GM12892 (cell line): ENCODE results near the gene BHLHE23.

Experiments used
- POLR2A ChIP-seq: IDR thresholded peaks from 2 replicates; pipeline ENCODE4 v1.6.1; 2011; ENCODE audit warnings: low read depth, low read length, control low read depth
- POLR2AphosphoS5 ChIP-seq: IDR thresholded peaks from 2 replicates; pipeline ENCODE4 v1.6.1; 2011; ENCODE audit warnings: low read depth, low read length, control low read depth
- TAF1 ChIP-seq: IDR thresholded peaks from 2 replicates; pipeline ENCODE4 v1.6.1; 2011; ENCODE audit warnings: low read depth, mild to moderate bottlenecking, control low read depth, low read length, borderline replicate concordance

GRCh38 chr20:62969179-62969760, 37.5 kb downstream of the BHLHE23 start:
- TF ChIP-seq POLR2AphosphoS5 (no peak), TAF1 (no peak), POLR2A (no peak)
